Kidney epithelial cell (primary cell): Measurements from ENCODE around the gene PTGER4. TPM values are rescaled to one million over a fixed set of nuclear protein-coding genes. Genes with fewer than 3 reads are reported as not detected.
"Not testable (repeated sequence)": the region's sequence is repeated elsewhere in the genome, so short reads cannot be mapped to it uniquely, and the experiment has no call there.

Experiments
- DNase-seq: peaks from one replicate; pipeline ENCODE4 v3.0.0-alpha.2; 2010; ENCODE audit warnings: low read depth
- H3K27me3 ChIP-seq: 2 replicates; pipeline ENCODE4 v1.6.0; 2011; ENCODE audit warnings: low read length; ENCODE audit not compliant: control insufficient read depth, insufficient read depth
- H3K36me3 ChIP-seq: 2 replicates; pipeline ENCODE4 v1.5.1; 2011; ENCODE audit warnings: low read length; ENCODE audit not compliant: control insufficient read depth, insufficient read depth
- H3K4me3 ChIP-seq: 2 replicates; pipeline ENCODE4 v1.5.1; 2011; ENCODE audit warnings: low read depth, mild to moderate bottlenecking, control low read depth, low read length
- CTCF ChIP-seq: IDR thresholded peaks from 2 replicates; pipeline ENCODE4 v1.5.1; 2011; ENCODE audit warnings: mild to moderate bottlenecking, moderate library complexity, low read length, control low read depth, inconsistent platforms; ENCODE audit not compliant: insufficient read depth, poor library complexity, severe bottlenecking
- total RNA-seq: library from RNA; depleted of rRNA; stranded (reverse); fragments of >200 nt; gene quantifications from 2 replicates; pipeline ENCODE4 v1.2.3, GENCODE V29; 2015

The PTGER4 gene
- total RNA-seq, 1 donor from 2014 or later, result 13.5 TPM

- H3K27me3 ChIP-seq, result no peaks in the 10 kb centered on the region
- H3K36me3 ChIP-seq, result no peaks in the 10 kb centered on the region
- no peak overlapping the region for H3K4me3 ChIP-seq
- TF ChIP-seq CTCF, result no peak
- no peak for DNase-seq
These were observed 26.3 kb upstream of the PTGER4 start for GRCh38 chr5:40653221-40654022.

- Histone ChIP-seq H3K36me3 (no peaks in the 10 kb centered on the region), H3K4me3 (no peak overlapping the region), H3K27me3 (no peaks in the 10 kb centered on the region)
- no peak for TF ChIP-seq CTCF
- DNase-seq, result no peak
These were observed 25.2 kb upstream of the PTGER4 start for GRCh38 chr5:40654377-40654991.

- Histone ChIP-seq H3K4me3 (no peak overlapping the region), H3K36me3 (no peaks in the 10 kb centered on the region), H3K27me3 (no peaks in the 10 kb centered on the region)
- DNase-seq, result no peak
- no peak for TF ChIP-seq CTCF
These were observed 24.6 kb upstream of the PTGER4 start for GRCh38 chr5:40655138-40655537.

- H3K4me3 ChIP-seq, H3K36me3 ChIP-seq, H3K27me3 ChIP-seq, DNase-seq: not testable (repeated sequence)
These were observed 23.6 kb upstream of the PTGER4 start for GRCh38 chr5:40656091-40656490.

- no peak overlapping the region for H3K4me3 ChIP-seq
- no peaks in the 10 kb centered on the region for H3K27me3 ChIP-seq
- TF ChIP-seq CTCF, result no peak
- no peak for DNase-seq
- no peaks in the 10 kb centered on the region for H3K36me3 ChIP-seq
These were observed 22.9 kb upstream of the PTGER4 start for GRCh38 chr5:40656766-40657165.

GRCh38 chr5:40660751-40661150 lies 19.0 kb upstream of the PTGER4 start:
- no peaks in the 10 kb centered on the region for H3K27me3 ChIP-seq
- no peak for TF ChIP-seq CTCF
- DNase-seq, result no peak
- no peaks in the 10 kb centered on the region for H3K36me3 ChIP-seq
- H3K4me3 ChIP-seq, result no peak overlapping the region
